Upper lobe of left lung (tissue), 6 donors: ENCODE results near the gene SLC22A17. TPM values are rescaled to one million over a fixed set of nuclear protein-coding genes. Genes with fewer than 3 reads are reported as not detected.
A peak's percentile ranks its signal among the peaks of the same experiment; 100 is the strongest.

Source experiments
- ATAC-seq, 2 donors: fragments of 200-7000 bp; cut with Tn5 transposase; one replicate each; pipeline ENCODE4 v1.9.1; 2022; ENCODE audit warnings: mild to moderate bottlenecking in 2 of 2, moderate library complexity in 2 of 2; ENCODE audit not compliant: low FRiP score in 2 of 2
- DNase-seq, 2 donors: peaks; one replicate each; pipeline ENCODE4 v3.0.0-alpha.2; 2019 to 2020
- H3K27ac ChIP-seq, 4 donors: fragments of 200-600 bp; sonication (generic); one replicate each; pipeline ENCODE4 v1.5.1; 2016 to 2019
- H3K27me3 ChIP-seq, 4 donors: fragments of 200-600 bp; sonication (generic); one replicate each; pipeline ENCODE4 v1.5.1; 2017 to 2019
- H3K36me3 ChIP-seq, 4 donors: fragments of 200-600 bp; sonication (generic); one replicate each; pipeline ENCODE4 v1.5.1; 2016 to 2019
- H3K4me1 ChIP-seq, 4 donors: fragments of 200-600 bp; sonication (generic); one replicate each; pipeline ENCODE4 v1.5.1; 2018 to 2019
- H3K4me3 ChIP-seq, 4 donors: fragments of 200-600 bp; sonication (generic); one replicate each; pipeline ENCODE4 v1.5.1; 2017 to 2019; ENCODE audit warnings: mild to moderate bottlenecking in 2 of 4, moderate library complexity in 1 of 4
- H3K9me3 ChIP-seq, 4 donors: fragments of 200-600 bp; sonication (generic); one replicate each; pipeline ENCODE4 v1.5.1; 2018 to 2019
- CTCF ChIP-seq, 6 experiments: fragments of 450-650 bp in 4 of 6; fragments of 200-600 bp in 2 of 6; sonication (generic) in 2 of 6; IDR thresholded peaks; one replicate each; pipeline ENCODE4 v1.5.1; 2016 to 2019; ENCODE audit warnings: antibody characterized with exemption in 6 of 6
- EP300 ChIP-seq, 4 donors: sonication (generic); formaldehyde crosslinking; IDR thresholded peaks; one replicate each; pipeline ENCODE4 v1.5.1; 2017; ENCODE audit warnings: antibody characterized with exemption in 4 of 4, control low read depth in 2 of 4
- POLR2A ChIP-seq, 4 donors: fragments of 450-650 bp; IDR thresholded peaks; one replicate each; pipeline ENCODE4 v1.5.1; 2016 to 2017; ENCODE audit warnings: antibody characterized with exemption in 4 of 4, mild to moderate bottlenecking in 2 of 4
- POLR2AphosphoS5 ChIP-seq, 2 donors: sonication (generic); formaldehyde crosslinking; IDR thresholded peaks; one replicate each; pipeline ENCODE4 v1.5.1; 2017; ENCODE audit warnings: antibody characterized with exemption in 2 of 2
- WGBS, 2 donors: methylation state at CpG; one replicate each; pipeline ENCODE4 v1.1.5; 2017 to 2018; 5-methylcytosine and 5-hydroxymethylcytosine counted together
- total RNA-seq, 6 donors: library from RNA; depleted of rRNA in 4 of 6; stranded (reverse); fragments of >200 nt in 4 of 6; gene quantifications; one replicate each; pipeline versions ENCODE4 v1.1.0 to v1.2.1, GENCODE V29; 2016 to 2021
- donor health status: DM: no; HTN: no; CAD: no; lungs with moderate emphysema.
- donor health status: DM: no; HTN: yes; CAD: no; lungs with severe emphysema.

Gene SLC22A17
- total RNA-seq, 6 donors from 2014 or later, result 5.8 to 16.8 (median 12.4) TPM

DNA sequence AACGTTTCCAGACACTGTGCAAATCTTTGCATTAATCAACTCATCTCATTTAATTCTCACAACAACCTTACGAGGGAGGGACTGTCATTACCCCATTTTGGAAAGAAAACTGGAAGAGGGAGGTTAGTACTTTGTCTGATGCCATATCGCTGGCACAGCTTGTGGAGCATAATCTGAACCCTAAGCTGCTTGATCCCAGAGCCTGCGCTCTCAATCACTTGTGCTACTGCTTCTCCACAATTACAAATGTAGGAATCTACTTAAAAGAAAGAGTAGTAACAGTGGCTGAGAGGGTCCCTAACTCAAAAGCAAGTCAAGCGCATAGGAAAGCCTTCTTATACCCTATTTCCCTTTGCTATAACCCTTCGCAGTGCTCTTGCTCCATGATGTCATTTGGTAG lies 9.1 kb upstream of the SLC22A17 start:
- Histone ChIP-seq H3K27ac (no peak overlapping the region), H3K36me3 (peaks cover 0 to 5% (median 0%) of the 10 kb centered on the region in 4 donors), H3K27me3 (peaks cover 0 to 13% (median 6%) of the 10 kb centered on the region in 4 donors), H3K9me3 (no peaks in the 10 kb centered on the region), H3K4me3 (no peak overlapping the region), H3K4me1 (peaks cover 2 to 22% (median 11%) of the 10 kb centered on the region in 4 donors)
- no peak for TF ChIP-seq POLR2A (IDR thresholded peaks at IDR 0.05)
- no peak for TF ChIP-seq CTCF (IDR thresholded peaks at IDR 0.05)
- TF ChIP-seq POLR2AphosphoS5 (IDR thresholded peaks at IDR 0.05), result no peak
- TF ChIP-seq EP300 (IDR thresholded peaks at IDR 0.05), result no peak
- ATAC-seq (no peak), DNase-seq (no peak)
- 80 to 87% methylated on average over 6 of the region's 6 CpGs for WGBS, 2 donors

DNA sequence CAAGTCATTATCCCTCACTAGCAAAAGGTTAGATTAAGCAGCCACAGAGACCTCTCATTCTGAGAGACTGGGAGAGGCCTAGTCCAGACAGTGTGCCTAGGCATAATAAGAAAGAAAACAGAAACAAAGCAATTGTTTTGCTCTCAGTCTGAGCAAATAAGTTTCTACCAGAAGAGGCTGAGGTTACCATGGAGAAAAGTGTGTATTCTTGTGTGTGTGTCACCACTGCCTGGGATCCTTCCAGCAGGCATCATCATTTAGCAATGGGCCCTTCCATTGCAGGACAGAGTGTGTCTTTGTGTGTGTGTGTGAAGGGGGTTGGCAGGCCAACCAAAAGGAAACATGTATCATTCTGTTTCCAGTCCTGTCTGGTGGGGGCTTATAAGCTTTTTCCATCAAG lies 8.6 kb upstream of the SLC22A17 start:
- no peaks in the 10 kb centered on the region for H3K9me3 ChIP-seq
- ATAC-seq (no peak), DNase-seq (no peak)
- peaks cover 0 to 5% (median 0%) of the 10 kb centered on the region in 4 donors for H3K36me3 ChIP-seq
- H3K4me1 ChIP-seq, result peaks cover 2 to 22% (median 11%) of the 10 kb centered on the region in 4 donors
- no peak overlapping the region for H3K4me3 ChIP-seq
- peaks cover 0 to 13% (median 6%) of the 10 kb centered on the region in 4 donors for H3K27me3 ChIP-seq
- TF ChIP-seq POLR2AphosphoS5 (IDR thresholded peaks at IDR 0.05) (no peak), POLR2A (IDR thresholded peaks at IDR 0.05) (no peak), CTCF (IDR thresholded peaks at IDR 0.05) (no peak), EP300 (IDR thresholded peaks at IDR 0.05) (no peak)
- no peak overlapping the region for H3K27ac ChIP-seq

DNA sequence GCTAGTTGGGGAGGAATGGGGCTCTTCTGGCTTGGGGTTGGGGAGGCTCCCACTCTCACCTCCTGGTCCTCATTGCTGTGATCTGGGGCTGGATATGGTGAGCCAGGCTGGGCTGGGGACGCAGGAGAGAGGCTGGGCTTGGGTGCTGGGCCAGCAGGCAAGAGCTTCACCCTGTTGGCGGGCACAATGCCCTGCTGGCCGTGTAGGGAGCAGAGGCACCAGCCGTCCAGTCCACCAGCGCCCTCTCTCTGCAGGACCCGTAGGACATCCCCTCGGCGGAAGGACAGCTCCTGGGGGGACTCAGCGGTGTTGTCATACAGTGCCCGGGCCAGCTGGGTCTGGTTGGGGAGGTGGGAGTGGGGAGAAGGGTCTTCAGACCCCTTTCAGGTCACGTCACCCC lies 7.8 kb upstream of the SLC22A17 start:
- DNase-seq (no peak), ATAC-seq (no peak)
- H3K36me3 ChIP-seq, result peaks cover 0 to 5% (median 0%) of the 10 kb centered on the region in 4 donors
- no peaks in the 10 kb centered on the region for H3K9me3 ChIP-seq
- H3K4me3 ChIP-seq, result no peak overlapping the region
- no peak overlapping the region for H3K27ac ChIP-seq
- TF ChIP-seq POLR2A (IDR thresholded peaks at IDR 0.05) (no peak), CTCF (IDR thresholded peaks at IDR 0.05) (no peak), POLR2AphosphoS5 (IDR thresholded peaks at IDR 0.05) (no peak), EP300 (IDR thresholded peaks at IDR 0.05) (no peak)
- H3K27me3 ChIP-seq, result peaks cover 0 to 7% (median 6%) of the 10 kb centered on the region in 4 donors
- peaks cover 2 to 15% (median 9%) of the 10 kb centered on the region in 4 donors for H3K4me1 ChIP-seq
- WGBS, 2 donors, result 71% methylated on average over 10 of the region's 11 CpGs; no CpG with 5 or more reads in 1 of the 2 donors

DNA sequence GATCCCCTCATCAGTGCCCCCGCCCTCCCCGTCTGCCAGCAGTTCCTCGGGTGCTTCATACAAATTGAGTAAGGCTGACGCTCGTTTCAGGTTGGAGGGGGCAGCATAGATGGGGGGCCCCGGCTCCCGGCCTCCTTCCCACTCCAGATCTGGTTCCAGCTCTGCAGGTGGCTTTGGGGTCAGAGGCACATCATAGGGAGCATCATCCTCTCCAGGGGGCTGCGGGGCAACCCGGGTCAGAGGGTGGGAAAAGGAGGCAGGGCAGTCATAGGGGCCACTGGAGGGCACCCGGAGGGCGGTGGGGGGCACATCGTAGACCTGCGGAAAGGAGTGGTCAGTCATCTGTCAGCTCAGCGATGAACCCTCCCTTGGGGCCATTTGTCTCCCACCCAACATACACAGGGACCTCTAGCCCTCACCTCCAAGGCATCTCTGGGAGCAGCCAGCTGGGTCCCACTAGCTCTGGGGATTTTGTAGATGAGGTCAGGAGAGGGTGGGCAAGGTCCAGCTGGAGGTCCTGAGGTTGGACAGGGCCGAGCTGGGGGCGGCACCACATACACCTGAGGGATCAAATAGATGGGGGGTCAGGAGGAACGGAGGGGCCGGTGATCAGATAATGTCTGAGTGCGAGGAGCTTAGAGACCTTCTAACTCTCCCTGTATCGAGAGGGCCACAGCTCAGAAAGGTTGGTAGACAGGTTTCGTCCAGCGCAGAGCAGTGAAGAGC lies 7.2 kb upstream of the SLC22A17 start:
- DNase-seq, result peak in 1 of 2 donors; percentile 46
- ATAC-seq, result no peak
- peaks cover 0 to 5% (median 0%) of the 10 kb centered on the region in 4 donors for H3K36me3 ChIP-seq

More for the DNA sequence above, 7.2 kb upstream of the SLC22A17 start:
- peaks cover 0 to under 1% (median under 1%) of the 10 kb centered on the region in 4 donors for H3K27me3 ChIP-seq
- 83 to 89% methylated on average over 17 to 21 of the region's 22 CpGs for WGBS, 2 donors
- H3K4me1 ChIP-seq, result peaks cover 2 to 9% (median 5%) of the 10 kb centered on the region in 4 donors
- TF ChIP-seq EP300 (IDR thresholded peaks at IDR 0.05) (no peak), POLR2A (IDR thresholded peaks at IDR 0.05) (no peak), CTCF (IDR thresholded peaks at IDR 0.05) (no peak), POLR2AphosphoS5 (IDR thresholded peaks at IDR 0.05) (no peak)
- no peaks in the 10 kb centered on the region for H3K9me3 ChIP-seq
- H3K27ac ChIP-seq, result no peak overlapping the region
- no peak overlapping the region for H3K4me3 ChIP-seq
